NCI-H226 (cell line): ENCODE results near the gene E2F4.

Experiments
- DNase-seq: peaks from one replicate; pipeline ENCODE4 v3.0.0-alpha.2; 2015

Gene E2F4

GRCh38 chr16:67158637-67159600 is 33.0 kb upstream of the E2F4 start:
- DNase-seq, result no peak

GRCh38 chr16:67161595-67162058 is 30.3 kb upstream of the E2F4 start:
- DNase-seq, result no peak

GRCh38 chr16:67162506-67163163 is 29.3 kb upstream of the E2F4 start:
- DNase-seq, result no peak

GRCh38 chr16:67163164-67163998 is 28.6 kb upstream of the E2F4 start:
- DNase-seq, result no peak

GRCh38 chr16:67163999-67164558 is 27.9 kb upstream of the E2F4 start:
- no peak for DNase-seq

GRCh38 chr16:67164599-67165061 is 27.3 kb upstream of the E2F4 start, which contains the start of gene HSF4:
Gene HSF4 (plus strand): TSS chr16:67164745. CDS start chr16:67164812, 67 bp downstream.
- peak; percentile 36 for DNase-seq

- DNase-seq, result no peak
Observed at GRCh38 chr16:67165121-67166078, 26.6 kb upstream of the E2F4 start.

- no peak for DNase-seq
Observed at GRCh38 chr16:67166110-67166547, 25.8 kb upstream of the E2F4 start.

- no peak for DNase-seq
Observed at GRCh38 chr16:67166598-67167168, 25.3 kb upstream of the E2F4 start.

GRCh38 chr16:67167588-67167987 is 24.4 kb upstream of the E2F4 start:
- DNase-seq, result no peak

GRCh38 chr16:67169011-67169451 is 22.9 kb upstream of the E2F4 start:
- DNase-seq, result no peak

- no peak for DNase-seq
Observed at GRCh38 chr16:67169642-67170167, 22.2 kb upstream of the E2F4 start.

- DNase-seq, result peak; percentile 67
Observed at GRCh38 chr16:67170168-67170948, 21.6 kb upstream of the E2F4 start, which contains the start of gene NOL3. Gene NOL3 (plus strand): TSS chr16:67170538.

- DNase-seq, result no peak
Observed at GRCh38 chr16:67170949-67171649, 20.9 kb upstream of the E2F4 start.

GRCh38 chr16:67173323-67173722 is 18.6 kb upstream of the E2F4 start:
- no peak for DNase-seq

GRCh38 chr16:67173808-67174705 is 17.9 kb upstream of the E2F4 start:
- DNase-seq, result peak; percentile 95

- no peak for DNase-seq
Observed at GRCh38 chr16:67174706-67175231, 17.2 kb upstream of the E2F4 start.
